Mesangial cell (primary cell): ENCODE results near the gene UBXN10. TPM values are rescaled to one million over a fixed set of nuclear protein-coding genes. Genes with fewer than 3 reads are reported as not detected.

ENCODE experiments used
- total RNA-seq: library from RNA; depleted of rRNA; stranded (reverse); fragments of >200 nt; gene quantifications from 2 replicates; pipeline ENCODE4 v1.2.3, GENCODE V29; 2015

Gene UBXN10
- total RNA-seq = under 0.01 and 0.13 TPM in 2 replicates

GRCh38 chr1:20185834-20186782 is at the start of gene UBXN10, which contains the start of gene PLA2G2C:
Gene UBXN10 (plus strand): TSS chr1:20186096. CDS start chr1:20190562, 4,466 bp downstream.
Gene PLA2G2C (minus strand): TSS chr1:20186518. CDS start chr1:20177363, 9,155 bp downstream.

GRCh38 chr1:20138961-20139550 is 46.8 kb upstream of the UBXN10 start, which contains the start of gene PLA2G2F:
Gene PLA2G2F (plus strand): TSS chr1:20139323. CDS start chr1:20139428, 105 bp downstream.

Other genes with a start within 250 kb of the UBXN10 start
- gene PLA2G2A, start 206.5 kb upstream of the UBXN10 start, total RNA-seq = not detected in 2 replicates
- gene PLA2G5, start 115.9 kb upstream of the UBXN10 start, total RNA-seq = not detected in 2 replicates
- gene PLA2G2D, start 66.6 kb upstream of the UBXN10 start, total RNA-seq = not detected in 2 replicates
- gene PLA2G2F, start 46.8 kb upstream of the UBXN10 start, total RNA-seq = not detected in 2 replicates
- gene PLA2G2C, start 422 bp downstream of the UBXN10 start, total RNA-seq = not detected in 2 replicates
- not detected in 2 replicates for gene VWA5B1, start 104.8 kb downstream of the UBXN10 start, total RNA-seq